B cell (primary cell): Measurements from ENCODE around the gene DSG4.
"Not testable (repeated sequence)": the region's sequence is repeated elsewhere in the genome, so short reads cannot be mapped to it uniquely, and the experiment has no call there.

Experiments used
- CTCF ChIP-seq: fragments of 200-600 bp; IDR thresholded peaks from one replicate; pipeline ENCODE4 v1.8.0; 2022; ENCODE audit warnings: antibody characterized with exemption, mild to moderate bottlenecking
- EZH2 ChIP-seq: IDR thresholded peaks from 2 replicates; pipeline ENCODE4 v1.6.1; 2012; ENCODE audit warnings: borderline replicate concordance, low read depth, mild to moderate bottlenecking, moderate library complexity, low read length; ENCODE audit not compliant: insufficient read depth, poor library complexity, severe bottlenecking

- TF ChIP-seq CTCF, EZH2: not testable (repeated sequence)
Observed at GRCh38 chr18:31353336-31353735, 23.2 kb upstream of the DSG4 start.
